GM19025 (cell line): ENCODE data around the gene DUSP22.

Experiments used
- ATAC-seq: cut with Tn5 transposase; IDR thresholded peaks from one replicate; pipeline ENCODE4 v1.9.1; 2021; ENCODE audit warnings: mild to moderate bottlenecking, low read depth, moderate library complexity; ENCODE audit not compliant: unreplicated experiment

Gene DUSP22

GRCh38 chr6:389143-389542 lies 96.9 kb downstream of the DUSP22 start:
- ATAC-seq: no peak

GRCh38 chr6:389622-390021 lies 97.3 kb downstream of the DUSP22 start:
- ATAC-seq: no peak

GRCh38 chr6:390914-391558 lies 98.7 kb downstream of the DUSP22 start:
- ATAC-seq: peak; percentile 24

GRCh38 chr6:391559-392440 lies 99.5 kb downstream of the DUSP22 start, which contains the start of gene IRF4:
IRF4 (plus strand) TSS chr6:391752; CDS start chr6:393153, 1,401 bp downstream.
- ATAC-seq: peak; percentile 37

GRCh38 chr6:392441-393390 lies 100.4 kb downstream of the DUSP22 start:
- no peak for ATAC-seq

GRCh38 chr6:393391-394221 lies 101.3 kb downstream of the DUSP22 start:
- no peak for ATAC-seq

- ATAC-seq: no peak
These were observed 102.5 kb downstream of the DUSP22 start for GRCh38 chr6:394641-395289.

- ATAC-seq: no peak
These were observed 103.3 kb downstream of the DUSP22 start for GRCh38 chr6:395432-396125.

- ATAC-seq: no peak
These were observed 103.8 kb downstream of the DUSP22 start for GRCh38 chr6:396126-396520.

GRCh38 chr6:397056-397455 lies 104.8 kb downstream of the DUSP22 start:
- ATAC-seq: no peak

GRCh38 chr6:397604-398003 lies 105.3 kb downstream of the DUSP22 start:
- ATAC-seq: no peak

- ATAC-seq: no peak
These were observed 105.8 kb downstream of the DUSP22 start for GRCh38 chr6:398065-398464.

- no peak for ATAC-seq
These were observed 106.3 kb downstream of the DUSP22 start for GRCh38 chr6:398558-399078.

GRCh38 chr6:399785-400534 lies 107.7 kb downstream of the DUSP22 start:
- ATAC-seq: peak; percentile 45

- ATAC-seq: no peak
These were observed 108.5 kb downstream of the DUSP22 start for GRCh38 chr6:400815-401214.
